ENCODE measurements around the gene TCP1. TPM values are rescaled to one million over a fixed set of nuclear protein-coding genes. Genes with fewer than 3 reads are reported as not detected.

TCP1 gene
- polyA plus RNA-seq, 1 donor from 2014 or later: 379 TPM

- Histone ChIP-seq H3K4me3 (ENCODE audit: low read length) (no peak overlapping the region), H3K27ac (ENCODE audit: low read length) (no peak overlapping the region), H3K4me2 (ENCODE audit: low read length) (no peak overlapping the region), H4K20me1 (ENCODE audit: insufficient read depth) (no peaks in the 10 kb centered on the region), H3K27me3 (ENCODE audit: insufficient read depth, low read depth, low read length) (no peaks in the 10 kb centered on the region), H3K36me3 (ENCODE audit: insufficient read depth, low read length) (no peaks in the 10 kb centered on the region), H2AFZ (ENCODE audit: low read depth, low read length) (no peak overlapping the region), H3K79me2 (replicated peaks; ENCODE audit: insufficient read depth, low read length) (no peaks in the 10 kb centered on the region), H3K9ac (ENCODE audit: low read length) (no peak overlapping the region), H3F3A (ENCODE audit: insufficient read depth, low read length, poor library complexity, severe bottlenecking) (no peaks in the 10 kb centered on the region), H3K9me3 (ENCODE audit: low read length) (no peaks in the 10 kb centered on the region), H3K9me2 (ENCODE audit: insufficient read depth, low read length) (no peaks in the 10 kb centered on the region)
- TF ChIP-seq MXI1 (conservative IDR thresholded peaks at IDR 0.05; ENCODE audit: poor library complexity, severe bottlenecking) (no peak), TAF1 (IDR thresholded peaks at IDR 0.05; ENCODE audit: low read depth) (no peak), POLR2AphosphoS5 (IDR thresholded peaks at IDR 0.05) (no peak), RAD21 (conservative IDR thresholded peaks at IDR 0.05) (no peak)
- TF ChIP-seq, protein P1, sequence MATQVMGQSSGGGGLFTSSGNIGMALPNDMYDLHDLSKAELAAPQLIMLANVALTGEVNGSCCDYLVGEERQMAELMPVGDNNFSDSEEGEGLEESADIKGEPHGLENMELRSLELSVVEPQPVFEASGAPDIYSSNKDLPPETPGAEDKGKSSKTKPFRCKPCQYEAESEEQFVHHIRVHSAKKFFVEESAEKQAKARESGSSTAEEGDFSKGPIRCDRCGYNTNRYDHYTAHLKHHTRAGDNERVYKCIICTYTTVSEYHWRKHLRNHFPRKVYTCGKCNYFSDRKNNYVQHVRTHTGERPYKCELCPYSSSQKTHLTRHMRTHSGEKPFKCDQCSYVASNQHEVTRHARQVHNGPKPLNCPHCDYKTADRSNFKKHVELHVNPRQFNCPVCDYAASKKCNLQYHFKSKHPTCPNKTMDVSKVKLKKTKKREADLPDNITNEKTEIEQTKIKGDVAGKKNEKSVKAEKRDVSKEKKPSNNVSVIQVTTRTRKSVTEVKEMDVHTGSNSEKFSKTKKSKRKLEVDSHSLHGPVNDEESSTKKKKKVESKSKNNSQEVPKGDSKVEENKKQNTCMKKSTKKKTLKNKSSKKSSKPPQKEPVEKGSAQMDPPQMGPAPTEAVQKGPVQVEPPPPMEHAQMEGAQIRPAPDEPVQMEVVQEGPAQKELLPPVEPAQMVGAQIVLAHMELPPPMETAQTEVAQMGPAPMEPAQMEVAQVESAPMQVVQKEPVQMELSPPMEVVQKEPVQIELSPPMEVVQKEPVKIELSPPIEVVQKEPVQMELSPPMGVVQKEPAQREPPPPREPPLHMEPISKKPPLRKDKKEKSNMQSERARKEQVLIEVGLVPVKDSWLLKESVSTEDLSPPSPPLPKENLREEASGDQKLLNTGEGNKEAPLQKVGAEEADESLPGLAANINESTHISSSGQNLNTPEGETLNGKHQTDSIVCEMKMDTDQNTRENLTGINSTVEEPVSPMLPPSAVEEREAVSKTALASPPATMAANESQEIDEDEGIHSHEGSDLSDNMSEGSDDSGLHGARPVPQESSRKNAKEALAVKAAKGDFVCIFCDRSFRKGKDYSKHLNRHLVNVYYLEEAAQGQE (IDR thresholded peaks at IDR 0.05; ENCODE audit: borderline replicate concordance): no peak
Observed at GRCh38 chr6:159805440-159806020, 16.1 kb upstream of the TCP1 start.

GRCh38 chr6:159804504-159804903 is 15.1 kb upstream of the TCP1 start:
- Histone ChIP-seq H3K4me3 (ENCODE audit: low read length) (no peak overlapping the region), H4K20me1 (ENCODE audit: insufficient read depth) (no peaks in the 10 kb centered on the region), H3K9ac (ENCODE audit: low read length) (no peak overlapping the region), H3K27ac (ENCODE audit: low read length) (no peak overlapping the region), H3K9me2 (ENCODE audit: insufficient read depth, low read length) (no peaks in the 10 kb centered on the region), H2AFZ (ENCODE audit: low read depth, low read length) (no peak overlapping the region), H3K36me3 (ENCODE audit: insufficient read depth, low read length) (no peaks in the 10 kb centered on the region), H3K9me3 (ENCODE audit: low read length) (no peaks in the 10 kb centered on the region), H3K27me3 (ENCODE audit: insufficient read depth, low read depth, low read length) (no peaks in the 10 kb centered on the region), H3K4me2 (ENCODE audit: low read length) (no peak overlapping the region), H3K79me2 (replicated peaks; ENCODE audit: insufficient read depth, low read length) (no peaks in the 10 kb centered on the region), H3F3A (ENCODE audit: insufficient read depth, low read length, poor library complexity, severe bottlenecking) (no peaks in the 10 kb centered on the region)
- TF ChIP-seq EP300 (conservative IDR thresholded peaks at IDR 0.05; ENCODE audit: poor library complexity, severe bottlenecking) (no peak), RAD21 (conservative IDR thresholded peaks at IDR 0.05) (no peak), POLR2AphosphoS5 (IDR thresholded peaks at IDR 0.05) (no peak), TAF1 (IDR thresholded peaks at IDR 0.05; ENCODE audit: low read depth) (no peak), EZH2 (IDR thresholded peaks at IDR 0.05; ENCODE audit: borderline replicate concordance, insufficient read depth, low read length, poor library complexity, severe bottlenecking) (no peak), MXI1 (conservative IDR thresholded peaks at IDR 0.05; ENCODE audit: poor library complexity, severe bottlenecking) (no peak), SMC3 (conservative IDR thresholded peaks at IDR 0.05; ENCODE audit: poor library complexity) (no peak)
- TF ChIP-seq, protein P1 (IDR thresholded peaks at IDR 0.05; ENCODE audit: borderline replicate concordance): no peak
- TF ChIP-seq, protein P2, sequence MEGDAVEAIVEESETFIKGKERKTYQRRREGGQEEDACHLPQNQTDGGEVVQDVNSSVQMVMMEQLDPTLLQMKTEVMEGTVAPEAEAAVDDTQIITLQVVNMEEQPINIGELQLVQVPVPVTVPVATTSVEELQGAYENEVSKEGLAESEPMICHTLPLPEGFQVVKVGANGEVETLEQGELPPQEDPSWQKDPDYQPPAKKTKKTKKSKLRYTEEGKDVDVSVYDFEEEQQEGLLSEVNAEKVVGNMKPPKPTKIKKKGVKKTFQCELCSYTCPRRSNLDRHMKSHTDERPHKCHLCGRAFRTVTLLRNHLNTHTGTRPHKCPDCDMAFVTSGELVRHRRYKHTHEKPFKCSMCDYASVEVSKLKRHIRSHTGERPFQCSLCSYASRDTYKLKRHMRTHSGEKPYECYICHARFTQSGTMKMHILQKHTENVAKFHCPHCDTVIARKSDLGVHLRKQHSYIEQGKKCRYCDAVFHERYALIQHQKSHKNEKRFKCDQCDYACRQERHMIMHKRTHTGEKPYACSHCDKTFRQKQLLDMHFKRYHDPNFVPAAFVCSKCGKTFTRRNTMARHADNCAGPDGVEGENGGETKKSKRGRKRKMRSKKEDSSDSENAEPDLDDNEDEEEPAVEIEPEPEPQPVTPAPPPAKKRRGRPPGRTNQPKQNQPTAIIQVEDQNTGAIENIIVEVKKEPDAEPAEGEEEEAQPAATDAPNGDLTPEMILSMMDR (IDR thresholded peaks at IDR 0.05; ENCODE audit: poor library complexity, severe bottlenecking): no peak

All from neural cell (in vitro differentiated cells).